Measurements from ENCODE around the gene BBS12. TPM values are rescaled to one million over a fixed set of nuclear protein-coding genes. Genes with fewer than 3 reads are reported as not detected.

BBS12 gene
- total and polyA plus RNA-seq, 4 experiments from 2014 or later: 1.7 to 4.1 (median 2.8) TPM

DNA sequence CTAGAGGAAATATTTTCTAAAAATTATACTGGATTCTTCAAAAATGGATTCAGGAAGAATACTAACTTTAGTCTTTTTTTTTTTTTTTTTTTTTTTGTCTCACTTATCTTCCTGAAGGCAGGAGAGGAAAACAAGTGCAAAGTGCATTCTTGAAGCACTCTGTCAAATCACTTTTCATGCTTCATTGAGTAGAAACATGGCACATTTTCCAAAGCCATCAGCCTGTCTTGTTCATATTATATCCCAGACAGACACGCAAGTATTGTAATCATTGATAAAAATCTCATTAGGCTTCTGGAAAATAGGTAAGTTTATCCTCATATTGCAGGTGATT is 1.2 kb downstream of the BBS12 start:
- ChIA-PET CTCF (ENCODE audit: partially characterized antibody) (no interaction called here), POLR2A (ENCODE audit: partially characterized antibody) (no interaction called here)
- Mint-ChIP-seq H3K4me1 (peaks cover 11 to 22% (median 17%) of the 10 kb centered on the region in 4 donors), H3K36me3 (peaks cover 5 to 11% of the 10 kb centered on the region in 2 donors), H3K4me3 (peak overlapping the region in 7 of 8 donors; percentile 97 to 99 (median 98)), H3K9me3 (peaks cover 0 to 2% (median 0%) of the 10 kb centered on the region in 8 donors), H3K27me3 (no peaks in the 10 kb centered on the region), H3K27ac (peak overlapping the region; percentile 95 to 100 (median 99))
- Histone ChIP-seq H3K4me1 (ENCODE audit: insufficient read depth, low read length) (peaks cover 19% of the 10 kb centered on the region), H3K27ac (ENCODE audit: low read depth, low read length) (peak overlapping the region; percentile 75), H3K9me3 (ENCODE audit: control insufficient read depth in 1 of 2, low read length in 2 of 2) (no peaks in the 10 kb centered on the region), H3K4me3 (ENCODE audit: low read length in 2 of 2) (no peak overlapping the region), H3K27me3 (ENCODE audit: insufficient read depth, low read length) (no peaks in the 10 kb centered on the region), H3K36me3 (ENCODE audit: insufficient read depth, low read length) (no peaks in the 10 kb centered on the region)
- intact Hi-C loops (cut with micrococcal nuclease): loop anchor here (5.0 kb wide), 1 partner anchor 911 kb away; the partner anchor contains the start of gene CCNA2
- DNase-seq: no peak

DNA sequence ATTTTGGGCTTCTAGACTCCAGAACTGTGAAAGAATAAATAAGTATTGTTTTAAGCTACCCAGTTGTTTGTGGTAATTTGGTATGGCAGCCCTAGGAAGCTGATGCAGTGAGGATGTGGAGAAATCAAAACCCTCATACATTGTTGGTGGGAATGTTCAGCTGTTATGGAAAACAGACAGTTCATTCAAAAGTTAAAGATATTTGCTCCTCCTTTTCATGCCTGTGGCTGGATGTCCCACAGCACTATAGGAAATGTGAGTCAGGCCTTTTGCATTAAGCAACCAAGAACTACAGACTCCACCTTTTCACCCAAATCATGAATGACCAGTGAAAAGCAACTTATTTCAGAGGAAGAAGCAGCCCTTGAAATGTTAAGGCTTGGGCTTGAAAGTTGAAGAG is 6.7 kb downstream of the BBS12 start:
- H3K4me1 Mint-ChIP-seq: peaks cover 0 to 7% (median 3%) of the 10 kb centered on the region in 4 donors
- intact Hi-C loops (cut with micrococcal nuclease): no loop called here
- no peak overlapping the region for H3K27ac Mint-ChIP-seq

DNA sequence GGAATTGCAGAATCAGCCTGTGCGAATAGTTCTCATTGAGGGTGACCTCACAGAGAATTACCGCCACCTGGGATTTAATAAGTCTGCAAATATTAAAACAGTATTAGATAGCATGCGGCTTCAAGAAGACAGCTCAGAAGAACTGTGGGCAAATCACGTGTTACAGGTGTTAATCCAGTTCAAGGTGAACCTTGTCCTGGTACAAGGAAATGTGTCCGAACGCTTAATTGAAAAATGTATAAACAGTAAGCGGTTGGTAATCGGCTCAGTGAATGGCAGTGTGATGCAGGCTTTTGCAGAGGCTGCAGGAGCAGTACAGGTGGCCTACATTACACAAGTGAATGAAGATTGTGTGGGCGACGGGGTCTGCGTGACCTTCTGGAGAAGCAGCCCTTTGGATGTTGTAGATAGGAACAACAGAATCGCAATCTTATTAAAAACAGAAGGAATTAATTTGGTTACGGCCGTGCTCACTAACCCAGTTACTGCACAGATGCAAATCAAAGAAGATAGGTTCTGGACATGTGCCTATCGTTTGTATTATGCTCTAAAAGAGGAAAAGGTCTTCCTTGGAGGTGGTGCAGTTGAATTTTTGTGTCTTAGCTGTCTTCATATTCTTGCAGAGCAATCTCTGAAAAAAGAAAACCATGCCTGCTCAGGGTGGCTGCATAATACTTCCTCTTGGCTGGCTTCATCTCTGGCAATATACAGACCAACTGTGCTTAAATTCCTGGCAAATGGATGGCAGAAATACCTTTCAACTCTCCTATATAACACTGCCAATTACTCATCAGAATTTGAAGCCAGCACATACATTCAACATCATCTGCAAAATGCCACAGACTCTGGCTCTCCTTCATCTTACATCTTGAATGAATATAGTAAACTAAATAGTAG is 10.7 kb downstream of the BBS12 start:
- Mint-ChIP-seq H3K36me3 (peaks cover 16 to 31% of the 10 kb centered on the region in 2 donors), H3K27me3 (no peaks in the 10 kb centered on the region)

More for the DNA sequence above, 6.7 kb downstream of the BBS12 start:
- no peaks in the 10 kb centered on the region for H3K27me3 ChIP-seq (ENCODE audit: insufficient read depth, low read length)
- H3K36me3 Mint-ChIP-seq: peaks cover 18 to 39% of the 10 kb centered on the region in 2 donors
- no peak overlapping the region for H3K4me3 Mint-ChIP-seq
- CTCF ChIA-PET (ENCODE audit: partially characterized antibody): no interaction called here
- no peak for DNase-seq
- POLR2A ChIA-PET (ENCODE audit: partially characterized antibody): no interaction called here
- H3K4me1 ChIP-seq (ENCODE audit: insufficient read depth, low read length): no peaks in the 10 kb centered on the region
- no peak overlapping the region for H3K27ac ChIP-seq (ENCODE audit: low read depth, low read length)
- H3K9me3 ChIP-seq (ENCODE audit: control insufficient read depth in 1 of 2, low read length in 2 of 2): no peaks in the 10 kb centered on the region
- H3K36me3 ChIP-seq (ENCODE audit: insufficient read depth, low read length): no peaks in the 10 kb centered on the region
- no peaks in the 10 kb centered on the region for H3K27me3 Mint-ChIP-seq
- no peak overlapping the region for H3K4me3 ChIP-seq (ENCODE audit: low read length in 2 of 2)
- peaks cover 0 to 5% (median 0%) of the 10 kb centered on the region in 8 donors for H3K9me3 Mint-ChIP-seq

DNA sequence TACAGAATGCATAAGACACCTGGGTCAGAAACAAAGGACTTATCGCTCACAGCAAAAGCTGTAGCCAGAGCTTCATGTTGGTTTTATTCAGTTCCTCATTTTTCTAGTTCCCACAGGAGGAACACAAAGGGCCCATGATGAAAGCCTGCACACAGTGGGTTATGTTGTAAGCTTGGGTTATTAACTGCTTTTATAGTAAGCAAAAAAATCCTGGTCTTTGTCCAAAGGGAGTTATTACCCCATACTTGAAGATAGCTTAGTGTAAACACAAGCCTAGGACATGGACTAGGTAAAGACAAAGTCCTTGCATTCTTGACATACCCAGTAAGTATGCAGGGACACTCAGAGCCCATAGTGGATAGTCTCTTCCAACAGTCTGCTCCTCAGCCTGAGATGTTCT is 11.7 kb downstream of the BBS12 start:
- Histone ChIP-seq H3K36me3 (ENCODE audit: insufficient read depth, low read length) (no peaks in the 10 kb centered on the region), H3K27me3 (ENCODE audit: insufficient read depth, low read length) (no peaks in the 10 kb centered on the region), H3K4me1 (ENCODE audit: insufficient read depth, low read length) (no peaks in the 10 kb centered on the region), H3K4me3 (ENCODE audit: low read length in 2 of 2) (no peak overlapping the region), H3K27ac (ENCODE audit: low read depth, low read length) (no peak overlapping the region), H3K9me3 (ENCODE audit: control insufficient read depth in 1 of 2, low read length in 2 of 2) (no peaks in the 10 kb centered on the region)
- peaks cover 16 to 31% of the 10 kb centered on the region in 2 donors for H3K36me3 Mint-ChIP-seq
- ChIA-PET CTCF (ENCODE audit: partially characterized antibody) (interaction anchor here (0.8 to 1.2 kb wide), 3 partner anchors 11 to 14 kb away, joined by 3 to 5 read pairs (median 4); partner anchors contain the start of gene BBS12), POLR2A (ENCODE audit: partially characterized antibody) (no interaction called here)
- intact Hi-C loops (cut with micrococcal nuclease): no loop called here
- H3K4me1 Mint-ChIP-seq: peaks cover 0 to 4% (median 0%) of the 10 kb centered on the region in 4 donors
- H3K9me3 Mint-ChIP-seq: peaks cover 0 to 9% (median 0%) of the 10 kb centered on the region in 8 donors
- DNase-seq: no peak
- H3K27ac Mint-ChIP-seq: no peak overlapping the region
- no peak overlapping the region for H3K4me3 Mint-ChIP-seq
- H3K27me3 Mint-ChIP-seq: no peaks in the 10 kb centered on the region

More for the DNA sequence above, 10.7 kb downstream of the BBS12 start:
- DNase-seq: no peak
- H3K4me3 Mint-ChIP-seq: no peak overlapping the region
- no peaks in the 10 kb centered on the region for H3K4me1 ChIP-seq (ENCODE audit: insufficient read depth, low read length)
- no peaks in the 10 kb centered on the region for H3K9me3 ChIP-seq (ENCODE audit: control insufficient read depth in 1 of 2, low read length in 2 of 2)
- H3K27ac ChIP-seq (ENCODE audit: low read depth, low read length): no peak overlapping the region
- ChIA-PET CTCF (ENCODE audit: partially characterized antibody) (interaction anchor here (0.8 kb wide), 1 partner anchor 13 kb away, joined by 3 read pairs; no protein-coding TSS in a partner anchor), POLR2A (ENCODE audit: partially characterized antibody) (no interaction called here)
- no peak overlapping the region for H3K4me3 ChIP-seq (ENCODE audit: low read length in 2 of 2)
- H3K9me3 Mint-ChIP-seq: peaks cover 0 to 9% (median 0%) of the 10 kb centered on the region in 8 donors
- intact Hi-C loops (cut with micrococcal nuclease): no loop called here
- H3K36me3 ChIP-seq (ENCODE audit: insufficient read depth, low read length): no peaks in the 10 kb centered on the region
- H3K4me1 Mint-ChIP-seq: peaks cover 0 to 4% (median 0%) of the 10 kb centered on the region in 4 donors
- no peaks in the 10 kb centered on the region for H3K27me3 ChIP-seq (ENCODE audit: insufficient read depth, low read length)
- H3K27ac Mint-ChIP-seq: no peak overlapping the region

DNA sequence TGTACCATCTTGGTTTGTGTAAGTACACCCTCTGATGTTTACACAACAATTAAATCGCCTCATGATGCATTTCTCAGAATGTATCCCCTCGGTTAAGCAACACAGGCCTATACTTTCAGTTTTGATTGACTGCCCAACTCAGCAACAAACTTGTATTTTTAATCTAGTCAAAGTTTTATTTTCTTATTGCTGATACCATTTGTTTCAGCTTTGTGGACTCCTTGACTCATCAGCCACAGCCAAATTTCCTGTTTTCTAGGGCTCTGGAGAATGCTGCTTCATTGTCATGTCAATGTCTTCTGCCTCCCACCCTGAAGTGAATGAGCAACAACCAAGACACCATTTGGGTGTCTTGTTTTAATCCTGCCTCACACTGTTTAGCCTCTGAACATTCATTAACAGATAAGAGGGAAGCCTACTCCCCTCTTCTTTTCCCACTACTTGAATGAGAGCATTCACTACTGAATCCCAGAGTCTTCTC is 14.0 kb downstream of the BBS12 start:
- CTCF ChIA-PET (ENCODE audit: partially characterized antibody): interaction anchor here (1.5 to 1.7 kb wide), 2 partner anchors 12 to 168 kb away, joined by 5 to 8 read pairs; no protein-coding TSS in a partner anchor
- H3K9me3 ChIP-seq (ENCODE audit: control insufficient read depth in 1 of 2, low read length in 2 of 2): no peaks in the 10 kb centered on the region
- H3K4me1 ChIP-seq (ENCODE audit: insufficient read depth, low read length): no peaks in the 10 kb centered on the region
- POLR2A ChIA-PET (ENCODE audit: partially characterized antibody): no interaction called here
- peaks cover 16 to 23% of the 10 kb centered on the region in 2 donors for H3K36me3 Mint-ChIP-seq
- H3K4me1 Mint-ChIP-seq: peaks cover 0 to 4% (median 0%) of the 10 kb centered on the region in 4 donors
- no peaks in the 10 kb centered on the region for H3K36me3 ChIP-seq (ENCODE audit: insufficient read depth, low read length)
- no peak overlapping the region for H3K27ac Mint-ChIP-seq
- peaks cover 8 to 9% of the 10 kb centered on the region in 2 donors for H3K27me3 Mint-ChIP-seq
- H3K4me3 Mint-ChIP-seq: no peak overlapping the region
- H3K4me3 ChIP-seq (ENCODE audit: low read length in 2 of 2): no peak overlapping the region
- H3K27me3 ChIP-seq (ENCODE audit: insufficient read depth, low read length): peaks cover 10% of the 10 kb centered on the region
- H3K27ac ChIP-seq (ENCODE audit: low read depth, low read length): no peak overlapping the region
- intact Hi-C loops (cut with micrococcal nuclease): no loop called here
- DNase-seq: no peak
- H3K9me3 Mint-ChIP-seq: peaks cover 0 to 7% (median 0%) of the 10 kb centered on the region in 8 donors

DNA sequence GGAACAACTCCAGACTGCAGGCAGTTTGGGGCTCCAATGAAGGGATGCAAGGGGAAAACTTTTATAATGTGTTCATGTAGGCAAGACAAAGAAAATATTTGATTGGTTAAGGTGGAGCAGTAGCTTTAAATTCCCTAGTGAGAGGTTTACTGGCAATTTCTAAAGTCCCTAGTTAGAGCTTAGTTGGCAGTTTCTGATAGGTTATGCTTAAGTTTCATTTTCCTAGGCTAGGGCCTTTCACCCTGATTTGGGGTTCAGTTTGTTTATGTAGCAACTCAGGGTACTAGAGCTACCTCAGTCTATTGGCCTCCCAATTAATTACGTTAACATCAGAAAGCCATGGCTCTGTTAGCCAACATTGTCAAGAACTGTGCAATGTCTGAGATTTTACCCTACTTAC is 14.6 kb downstream of the BBS12 start:
- Mint-ChIP-seq H3K9me3 (peaks cover 0 to 7% (median 0%) of the 10 kb centered on the region in 8 donors), H3K4me1 (peaks cover 0 to 4% (median 0%) of the 10 kb centered on the region in 4 donors), H3K36me3 (peaks cover 15 to 20% of the 10 kb centered on the region in 2 donors), H3K27me3 (peaks cover 8 to 12% of the 10 kb centered on the region in 2 donors), H3K4me3 (no peak overlapping the region), H3K27ac (no peak overlapping the region)
- Histone ChIP-seq H3K36me3 (ENCODE audit: insufficient read depth, low read length) (no peaks in the 10 kb centered on the region), H3K9me3 (ENCODE audit: control insufficient read depth in 1 of 2, low read length in 2 of 2) (no peaks in the 10 kb centered on the region), H3K4me3 (ENCODE audit: low read length in 2 of 2) (no peak overlapping the region), H3K27ac (ENCODE audit: low read depth, low read length) (no peak overlapping the region), H3K27me3 (ENCODE audit: insufficient read depth, low read length) (peaks cover 10% of the 10 kb centered on the region), H3K4me1 (ENCODE audit: insufficient read depth, low read length) (no peaks in the 10 kb centered on the region)
- ChIA-PET POLR2A (ENCODE audit: partially characterized antibody) (no interaction called here), CTCF (ENCODE audit: partially characterized antibody) (interaction anchor here (1.4 to 1.7 kb wide), 3 partner anchors 11 to 183 kb away, joined by 3 to 8 read pairs (median 5); no protein-coding TSS in a partner anchor)
- intact Hi-C loops (cut with micrococcal nuclease): no loop called here
- DNase-seq: no peak

- no peak overlapping the region for H3K4me3 Mint-ChIP-seq
- POLR2A ChIA-PET (ENCODE audit: partially characterized antibody): no interaction called here
- Histone ChIP-seq H3K4me1 (ENCODE audit: insufficient read depth, low read length) (no peaks in the 10 kb centered on the region), H3K27ac (ENCODE audit: low read depth, low read length) (no peak overlapping the region), H3K36me3 (ENCODE audit: insufficient read depth, low read length) (no peaks in the 10 kb centered on the region), H3K4me3 (ENCODE audit: low read length in 2 of 2) (no peak overlapping the region), H3K27me3 (ENCODE audit: insufficient read depth, low read length) (peaks cover 10% of the 10 kb centered on the region), H3K9me3 (ENCODE audit: control insufficient read depth in 1 of 2, low read length in 2 of 2) (no peaks in the 10 kb centered on the region)
- CTCF ChIA-PET (ENCODE audit: partially characterized antibody): interaction anchor here (1.4 to 1.7 kb wide), 3 partner anchors 10 to 182 kb away, joined by 3 to 8 read pairs (median 5); no protein-coding TSS in a partner anchor
- no peak overlapping the region for H3K27ac Mint-ChIP-seq
- no peak for DNase-seq
- peaks cover 0 to 4% (median 0%) of the 10 kb centered on the region in 4 donors for H3K4me1 Mint-ChIP-seq
- H3K27me3 Mint-ChIP-seq: peaks cover 8 to 12% of the 10 kb centered on the region in 2 donors
- intact Hi-C loops (cut with micrococcal nuclease): no loop called here
- H3K9me3 Mint-ChIP-seq: peaks cover 0 to 4% (median 0%) of the 10 kb centered on the region in 8 donors
- H3K36me3 Mint-ChIP-seq: peaks cover 7 to 12% of the 10 kb centered on the region in 2 donors
Measured at GRCh38 chr4:122747883-122748282, 15.4 kb downstream of the BBS12 start.

Data from CD4-positive, alpha-beta memory T cell (primary cell).